K562 treated with DMSO at 1 percent for 48 hours (cell line): ENCODE measurements around the gene FAM219B. TPM values are rescaled to one million over a fixed set of nuclear protein-coding genes. Genes with fewer than 3 reads are reported as not detected.

Experiments used
- total RNA-seq: library from RNA; unstranded; fragments of 300-600 nt; gene quantifications from 2 replicates; pipeline ENCODE4 v1.2.3, GENCODE V29; 2022; ENCODE audit warnings: low replicate concordance; ENCODE audit errors: extremely low read depth

FAM219B gene
- not detected in 2 replicates for total RNA-seq

GRCh38 chr15:74906450-74907162, at the start of gene FAM219B:
FAM219B (minus strand) TSS chr15:74906851; CDS start chr15:74906800, 51 bp downstream.

GRCh38 chr15:74937590-74938371, 31.1 kb upstream of the FAM219B start, which contains the start of gene COX5A:
COX5A (minus strand) TSS chr15:74938073; CDS start chr15:74938014, 59 bp downstream.

GRCh38 chr15:74889883-74890664, 16.6 kb downstream of the FAM219B start, which contains the start of gene MPI:
MPI (plus strand) TSS chr15:74890042; CDS start chr15:74890074, 32 bp downstream.

GRCh38 chr15:74873036-74873755, 33.5 kb downstream of the FAM219B start, which contains the start of gene SCAMP2:
SCAMP2 (minus strand) TSS chr15:74873365; CDS start chr15:74873255, 110 bp downstream.

Other genes starting within 250 kb of the FAM219B start
- not detected in 2 replicates for gene EDC3, start 210.8 kb downstream of the FAM219B start, total RNA-seq
- gene CYP1A1, start 181.3 kb downstream of the FAM219B start, total RNA-seq: not detected in 2 replicates
- not detected in 2 replicates for gene CYP1A2, start 158.0 kb downstream of the FAM219B start, total RNA-seq
- not detected in 2 replicates for gene CSK, start 124.8 kb downstream of the FAM219B start, total RNA-seq
- gene LMAN1L, start 94.0 kb downstream of the FAM219B start, total RNA-seq: not detected in 2 replicates
- not detected in 2 replicates for gene CPLX3, start 80.2 kb downstream of the FAM219B start, total RNA-seq
- not detected in 2 replicates for gene ULK3, start 63.7 kb downstream of the FAM219B start, total RNA-seq
- not detected in 2 replicates for gene SCAMP2, start 33.5 kb downstream of the FAM219B start, total RNA-seq
- gene MPI, start 16.8 kb downstream of the FAM219B start, total RNA-seq: not detected in 2 replicates
- not detected in 2 replicates for gene COX5A, start 31.2 kb upstream of the FAM219B start, total RNA-seq
- not detected in 2 replicates for gene RPP25, start 49.9 kb upstream of the FAM219B start, total RNA-seq
- gene SCAMP5, start 88.7 kb upstream of the FAM219B start, total RNA-seq: not detected in 2 replicates
- not detected in 2 replicates for gene PPCDC, start 116.7 kb upstream of the FAM219B start, total RNA-seq